Transverse colon (tissue), 3 donors: ENCODE results near the gene TMEM134.

Experiments
- CTCF ChIP-seq, 5 experiments: fragments of 200-600 bp in 3 of 5; fragments of 450-650 bp in 2 of 5; sonication (generic) in 3 of 5; IDR thresholded peaks; 1 replicate in 2 of 5; 2 replicates in 3 of 5; pipeline ENCODE4 v1.5.1; 2016 to 2017; ENCODE audit warnings: antibody characterized with exemption in 5 of 5, inconsistent platforms in 3 of 5, mild to moderate bottlenecking in 2 of 5, moderate library complexity in 1 of 5
- POLR2A ChIP-seq: fragments of 450-650 bp; IDR thresholded peaks from one replicate; pipeline ENCODE4 v1.6.1; 2016; ENCODE audit warnings: antibody characterized with exemption, mild to moderate bottlenecking, moderate library complexity

- peak; percentile 88 for TF ChIP-seq POLR2A
- peak; percentile 24 to 61 (median 41) for TF ChIP-seq CTCF (IDR thresholded peaks at IDR 0.05)
Measured at GRCh38 chr11:67468759-67469507, at the start of gene TMEM134.
